ENCODE data around the gene GABBR2.

GABBR2 gene

GRCh38 chr9:98402019-98402840, 306.5 kb downstream of the GABBR2 start:
- no peak for DNase-seq (ENCODE audit: low read depth in 2 of 2)

DNA sequence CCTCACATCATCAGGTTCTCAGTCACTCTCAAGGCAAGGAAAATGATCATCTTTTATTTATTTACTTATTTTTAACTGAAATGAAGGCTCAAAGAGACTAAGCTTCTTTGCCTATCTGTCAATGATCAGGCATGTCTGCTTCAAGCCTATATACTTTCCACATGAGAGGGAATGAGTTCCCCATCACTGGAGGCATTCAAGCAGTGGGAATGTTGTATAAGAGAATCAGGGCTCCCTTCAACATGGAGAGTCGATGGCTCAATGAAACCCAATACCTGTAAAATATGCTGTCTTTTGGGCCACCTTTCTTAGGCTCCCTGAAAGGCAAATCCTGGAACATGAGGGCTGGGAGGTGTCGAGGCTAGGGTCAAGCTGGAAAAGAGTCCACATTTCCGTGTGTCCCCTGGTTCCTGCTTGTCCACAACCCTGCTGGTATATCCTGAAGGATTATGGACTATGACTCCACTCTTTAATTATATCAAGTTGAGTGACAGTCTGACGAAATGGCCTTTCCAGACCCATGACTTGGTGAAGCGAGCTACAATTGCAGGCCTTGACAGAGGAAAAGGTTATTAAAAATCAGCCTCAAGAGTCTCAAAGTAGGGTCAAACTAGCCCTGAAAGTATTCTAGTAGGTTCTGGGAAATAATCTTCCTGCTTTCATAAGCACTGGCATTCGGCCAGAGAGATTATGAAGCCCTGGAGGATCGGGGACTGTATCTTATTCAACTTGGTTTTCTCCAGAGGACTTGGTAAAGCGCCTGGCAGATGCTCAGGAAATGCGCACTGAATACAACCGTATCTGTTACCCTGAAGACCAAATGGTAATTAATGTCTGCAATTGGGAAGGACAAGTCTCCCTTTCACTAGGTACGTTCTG, 307.4 kb downstream of the GABBR2 start:
- no peak for DNase-seq (ENCODE audit: low read depth in 2 of 2)

DNA sequence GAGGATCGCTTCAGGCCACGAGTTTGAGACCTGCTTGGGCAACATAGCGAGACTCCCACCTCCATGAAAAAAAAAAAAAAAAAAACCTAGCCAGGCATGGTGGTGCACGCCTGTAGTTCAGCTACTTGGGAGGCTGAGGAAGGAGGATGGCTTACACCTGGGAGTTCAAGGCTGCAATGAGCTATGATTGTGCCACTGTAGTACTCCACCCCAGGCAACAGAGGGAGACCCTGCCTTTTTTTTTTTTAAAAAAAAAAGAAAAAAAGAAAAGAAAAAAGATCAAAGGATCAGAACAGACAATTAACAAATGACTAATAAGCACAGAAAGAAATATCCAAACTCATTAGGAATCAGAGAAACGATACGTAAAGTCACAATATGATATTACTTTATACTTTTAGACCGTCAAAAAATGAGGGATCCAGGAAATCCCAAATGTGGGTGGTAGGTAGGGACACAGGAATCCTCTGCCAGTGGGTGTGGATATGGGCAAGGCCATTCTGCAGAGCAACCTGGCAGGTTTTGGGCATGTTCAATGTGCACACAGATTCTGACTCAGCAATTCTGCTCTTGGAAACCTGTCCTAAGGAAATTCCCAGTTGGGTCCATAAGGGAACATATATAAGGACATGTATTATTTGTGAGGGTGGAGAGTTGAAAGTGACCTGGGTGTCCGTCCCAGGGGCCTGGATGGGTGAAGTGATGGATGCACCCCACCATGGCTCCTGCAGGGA, 308.6 kb downstream of the GABBR2 start:
- no peak for DNase-seq (ENCODE audit: low read depth in 2 of 2)

DNA sequence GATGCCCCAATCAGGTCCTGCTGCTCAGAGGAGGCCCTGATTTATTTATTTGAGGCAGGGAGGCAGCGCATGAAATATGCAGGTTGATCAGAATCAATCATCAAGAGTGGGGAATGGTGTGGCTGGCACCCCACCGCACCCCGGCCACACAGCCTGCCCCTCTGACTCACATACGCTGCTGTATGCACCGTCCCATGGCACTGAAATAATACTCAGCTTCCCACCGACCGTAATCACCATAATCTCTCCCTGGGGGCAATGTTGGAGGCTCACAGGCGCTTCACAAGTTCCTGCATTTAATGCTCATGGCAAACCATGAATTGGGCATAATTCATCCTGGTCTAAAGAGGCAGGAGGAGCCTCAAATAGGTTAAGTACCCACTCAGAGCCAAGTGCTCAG, 312.1 kb downstream of the GABBR2 start:
- no peak for DNase-seq (ENCODE audit: low read depth in 2 of 2)

- DNase-seq (ENCODE audit: low read depth in 2 of 2) = no peak
Measured at GRCh38 chr9:98396236-98396635, 312.5 kb downstream of the GABBR2 start.

DNA sequence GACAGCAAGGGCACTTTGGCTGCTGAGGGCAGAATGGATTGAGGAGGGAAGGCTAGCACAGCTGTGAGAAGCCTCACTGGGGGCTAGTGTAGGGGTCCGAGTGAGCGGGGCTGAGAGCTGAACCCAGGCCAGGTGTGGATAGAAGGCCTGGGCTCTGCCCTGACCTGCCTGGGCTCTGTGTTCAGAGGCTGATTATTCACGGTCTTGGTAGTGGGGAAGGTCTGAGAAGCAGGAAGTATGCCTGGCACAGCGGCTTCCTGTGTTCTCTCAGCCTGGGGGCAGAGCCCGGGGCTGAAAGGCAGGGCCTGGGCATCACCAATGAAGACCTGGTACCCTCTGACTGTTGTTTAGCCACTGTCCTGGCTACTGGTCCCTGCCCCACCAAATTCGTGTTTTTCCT, 316.9 kb downstream of the GABBR2 start:
- no peak for DNase-seq (ENCODE audit: low read depth in 2 of 2)

- no peak for DNase-seq (ENCODE audit: low read depth in 2 of 2)
Measured at GRCh38 chr9:98391406-98391805, 317.3 kb downstream of the GABBR2 start.

DNA sequence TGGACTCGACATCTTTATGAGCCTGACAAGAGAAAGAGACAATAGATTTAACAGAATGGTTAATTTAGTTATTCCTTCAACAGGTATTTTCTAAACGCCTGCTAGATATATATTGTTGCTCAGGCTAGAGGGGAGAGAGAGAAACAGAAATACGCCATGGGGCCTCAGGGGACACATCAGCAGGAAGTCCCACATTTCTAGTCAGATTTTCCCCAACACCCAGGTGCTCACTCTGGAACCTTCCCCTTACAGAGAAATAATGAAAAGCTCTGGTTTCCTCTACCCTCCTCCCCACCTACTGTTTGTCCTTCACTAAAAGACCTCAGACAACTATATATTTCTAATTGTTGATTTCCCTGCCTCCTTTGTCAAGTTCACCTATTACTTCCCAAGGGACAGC, 323.0 kb downstream of the GABBR2 start:
- no peak for DNase-seq (ENCODE audit: low read depth in 2 of 2)

GRCh38 chr9:98383758-98384157, 325.0 kb downstream of the GABBR2 start:
- DNase-seq (ENCODE audit: low read depth in 2 of 2) = no peak

GRCh38 chr9:98381311-98382103, 327.2 kb downstream of the GABBR2 start:
- DNase-seq (ENCODE audit: low read depth in 2 of 2) = no peak

DNA sequence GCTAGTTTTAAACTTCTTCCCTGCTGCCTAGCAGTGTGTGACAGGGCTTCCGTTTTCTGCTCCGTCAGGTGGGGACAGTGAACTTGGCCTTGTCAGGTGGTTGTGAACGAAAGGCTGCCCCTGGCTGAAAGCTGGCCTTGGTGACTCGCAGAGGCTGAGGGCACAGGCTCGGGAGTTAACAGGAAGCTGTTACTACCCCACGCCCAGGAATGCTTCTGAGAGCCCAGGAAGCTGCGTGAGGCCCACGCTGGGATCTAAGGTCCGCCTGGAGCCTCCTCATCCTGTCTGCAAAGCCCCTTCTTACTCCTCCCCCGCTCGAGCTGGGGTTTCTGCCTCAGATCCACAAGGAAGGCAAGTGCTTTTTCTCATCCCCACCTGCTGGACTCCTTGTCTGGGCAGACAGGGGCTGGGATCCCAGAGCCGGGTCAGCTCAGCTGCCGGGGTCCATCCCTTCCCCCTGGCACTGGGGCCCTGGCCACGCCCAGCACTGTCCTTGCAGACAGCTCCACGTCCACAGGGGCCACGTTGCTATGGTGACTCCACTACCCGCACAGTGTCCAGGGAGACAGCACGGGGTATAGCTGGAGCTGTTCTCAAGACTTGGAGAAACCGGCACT, 328.6 kb downstream of the GABBR2 start:
- no peak for DNase-seq (ENCODE audit: low read depth in 2 of 2)

DNA sequence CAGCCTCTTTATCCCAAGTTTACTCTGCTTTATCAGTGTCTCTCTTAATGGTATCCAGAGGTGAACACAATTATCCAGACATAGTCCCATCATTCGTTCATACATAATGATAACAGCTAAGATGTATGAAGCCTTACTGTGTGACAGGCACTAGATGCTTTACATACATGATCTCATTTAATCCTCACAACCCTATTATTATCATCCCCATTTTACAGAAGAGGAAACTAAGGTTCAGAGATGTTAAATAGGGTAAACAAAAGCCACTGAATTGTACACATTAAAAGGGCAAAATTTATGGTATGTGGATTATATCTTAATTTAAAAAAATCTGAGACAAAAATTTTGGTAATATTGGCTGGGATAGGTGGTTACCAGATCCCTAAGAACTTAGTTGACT, 329.2 kb downstream of the GABBR2 start:
- DNase-seq (ENCODE audit: low read depth in 2 of 2) = no peak

DNA sequence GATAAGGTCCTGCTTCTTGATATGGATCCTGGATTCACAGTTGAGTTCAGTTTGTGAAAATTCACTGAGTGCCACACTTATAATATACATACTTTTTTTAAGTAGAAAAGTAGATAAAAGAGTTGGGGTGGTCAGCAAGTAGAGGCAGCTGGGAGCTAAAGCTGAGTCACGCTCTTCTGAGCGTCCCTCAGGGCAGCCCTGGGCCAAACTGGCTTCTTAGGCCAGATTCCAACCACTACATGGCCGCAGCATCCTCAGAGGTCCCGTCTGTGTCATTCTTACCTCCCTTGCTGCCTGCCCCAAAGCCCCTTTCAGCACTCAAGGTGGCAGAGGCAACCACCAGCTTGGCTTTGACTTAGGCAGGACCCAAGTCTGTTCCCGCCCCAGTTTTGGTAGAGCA, 329.9 kb downstream of the GABBR2 start:
- DNase-seq (ENCODE audit: low read depth in 2 of 2) = no peak

- DNase-seq (ENCODE audit: low read depth in 2 of 2) = no peak
Measured at GRCh38 chr9:98378206-98378780, 330.4 kb downstream of the GABBR2 start.

DNA sequence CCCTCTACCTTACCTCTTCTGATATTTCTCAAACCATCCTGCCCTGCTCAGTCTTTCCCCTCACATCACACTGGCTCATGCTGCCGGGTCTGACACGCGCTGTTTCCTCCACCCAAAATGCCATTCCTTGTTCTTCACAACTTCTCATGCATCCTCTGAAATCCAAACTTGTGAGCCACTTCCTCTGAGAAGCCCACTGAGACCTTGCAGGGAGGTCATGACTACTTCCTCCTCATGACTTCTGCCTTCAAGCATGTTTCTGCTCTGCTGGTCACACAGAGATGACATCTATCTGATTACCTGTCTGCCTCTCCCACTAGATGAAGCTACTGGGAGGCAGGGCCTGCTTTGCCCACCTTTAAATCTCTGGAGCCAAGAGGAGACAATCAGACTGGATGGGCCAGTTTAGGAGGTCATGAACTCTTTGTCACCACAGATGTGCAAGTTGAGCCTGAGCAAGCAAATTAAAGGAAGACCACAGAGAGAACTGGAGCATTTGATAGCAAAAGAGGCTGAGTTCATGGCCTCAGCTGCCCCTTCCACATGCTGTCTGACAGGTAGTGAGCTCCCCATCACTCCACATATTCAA, 333.5 kb downstream of the GABBR2 start:
- no peak for DNase-seq (ENCODE audit: low read depth in 2 of 2)

DNA sequence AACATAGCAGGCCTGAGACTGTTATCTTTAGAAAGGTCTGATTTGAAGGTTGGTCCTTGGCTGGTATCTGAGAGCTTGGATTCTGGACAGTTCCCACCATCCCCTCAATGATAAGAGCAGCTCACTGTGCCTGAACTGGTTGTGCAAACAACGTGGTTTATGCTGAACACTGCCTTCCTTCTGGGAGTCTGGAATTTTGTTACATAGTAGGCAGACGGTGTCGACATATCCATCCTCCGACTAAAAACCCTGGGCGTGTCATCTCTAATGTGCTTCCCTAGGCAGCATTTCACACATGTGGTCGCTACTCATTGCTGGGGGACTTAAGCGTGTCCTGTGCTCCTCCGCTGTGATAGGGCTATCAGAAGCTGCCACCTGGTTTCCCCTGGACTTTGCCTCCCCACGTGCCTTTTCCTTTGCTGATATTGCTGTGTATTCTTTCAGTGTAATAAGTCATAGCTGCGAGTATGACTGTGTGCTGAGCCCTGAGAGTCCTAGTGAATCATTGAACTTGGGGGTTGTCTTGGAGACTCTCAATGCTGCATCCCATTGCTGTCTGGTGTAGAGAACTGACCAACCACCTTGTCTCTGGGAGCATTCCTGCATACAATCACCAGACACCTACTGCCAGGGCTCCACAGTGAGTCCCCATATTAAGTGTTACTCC, 334.2 kb downstream of the GABBR2 start:
- no peak for DNase-seq (ENCODE audit: low read depth in 2 of 2)

GRCh38 chr9:98373609-98374008, 335.1 kb downstream of the GABBR2 start:
- DNase-seq (ENCODE audit: low read depth in 2 of 2) = no peak

- DNase-seq (ENCODE audit: low read depth in 2 of 2) = no peak
Measured at GRCh38 chr9:98372077-98372836, 336.5 kb downstream of the GABBR2 start.

DNA sequence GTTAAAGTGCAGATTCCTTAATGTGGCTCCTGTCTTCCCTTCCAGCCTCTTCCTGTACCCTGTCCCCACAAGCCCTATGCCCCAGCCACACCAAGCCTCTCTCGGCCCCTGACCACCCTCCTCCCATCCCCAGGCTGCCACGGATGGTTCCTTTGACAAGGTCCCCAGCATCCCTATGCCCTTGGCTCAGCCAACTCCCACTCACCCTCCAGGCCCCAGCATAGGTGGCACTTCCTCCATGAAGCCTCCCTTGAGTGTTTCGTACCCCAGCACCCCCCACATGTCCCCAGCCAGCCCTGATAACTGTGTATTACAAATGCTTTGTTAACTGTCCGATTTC, 337.8 kb downstream of the GABBR2 start:
- DNase-seq (ENCODE audit: low read depth in 2 of 2) = no peak

Measured in stimulated activated CD4-positive, alpha-beta T cell treated with anti-CD3 and anti-CD28 coated beads, Interleukin-1b, Interleukin-23, amount 100 ng/mL, for 4 hours (primary cell).